ENCODE data around the gene SLC16A12. TPM values are rescaled to one million over a fixed set of nuclear protein-coding genes. Genes with fewer than 3 reads are reported as not detected.

Gene SLC16A12
- total and polyA plus RNA-seq, 2 donors (not counting 1 experiment from before 2014, with no cell fraction given) = under 0.01 to 0.26 TPM

GRCh38 chr10:89428877-89429276 is 106.5 kb downstream of the SLC16A12 start:
- Histone ChIP-seq H3K9ac (ENCODE audit: insufficient read depth, low read length) (no peak overlapping the region), H3K79me2 (ENCODE audit: control insufficient read depth, insufficient read depth, low read length) (no peaks in the 10 kb centered on the region)
- no peak for TF ChIP-seq EZH2 (IDR thresholded peaks at IDR 0.05; ENCODE audit: low read length, missing control alignments)
- TF ChIP-seq CTCF (conservative IDR thresholded peaks at IDR 0.05 in 1 of 2, IDR thresholded peaks at IDR 0.05 in 1 of 2; ENCODE audit: low read depth in 1 of 2, low read length in 2 of 2) = no peak

GRCh38 chr10:89427629-89428028 is 107.8 kb downstream of the SLC16A12 start:
- Histone ChIP-seq H3K27ac (ENCODE audit: insufficient read depth, low read length) (peak overlapping the region; percentile 49), H2AFZ (ENCODE audit: low read length) (no peak overlapping the region), H3K79me2 (ENCODE audit: control insufficient read depth, insufficient read depth, low read length) (no peaks in the 10 kb centered on the region), H3K4me2 (ENCODE audit: extremely low read depth, insufficient read depth, low read length) (peak overlapping the region; percentile 73), H3K4me1 (ENCODE audit: control insufficient read depth, extremely low read depth, insufficient read depth, low read length) (peaks cover 18% of the 10 kb centered on the region), H3K36me3 (ENCODE audit: control insufficient read depth, insufficient read depth, low read length) (no peaks in the 10 kb centered on the region), H3K9ac (ENCODE audit: insufficient read depth, low read length) (no peak overlapping the region), H3K9me3 (ENCODE audit: control insufficient read depth, insufficient read depth, low read depth, low read length) (no peaks in the 10 kb centered on the region), H3K27me3 (ENCODE audit: control insufficient read depth, insufficient read depth, low read length) (no peaks in the 10 kb centered on the region), H4K20me1 (ENCODE audit: control insufficient read depth, extremely low read depth, insufficient read depth, low read length) (no peaks in the 10 kb centered on the region), H3K4me3 (replicated peaks in 1 of 4; ENCODE audit: control extremely low read depth in 1 of 4, insufficient read depth in 1 of 4, low read depth in 3 of 4, low read length in 4 of 4) (no peak overlapping the region)
- peak; percentile 82 to 91 for DNase-seq (ENCODE audit: low read depth in 2 of 2)
- no peak for TF ChIP-seq EZH2 (IDR thresholded peaks at IDR 0.05; ENCODE audit: low read length, missing control alignments)
- no peak for TF ChIP-seq CTCF (conservative IDR thresholded peaks at IDR 0.05 in 1 of 2, IDR thresholded peaks at IDR 0.05 in 1 of 2; ENCODE audit: low read depth in 1 of 2, low read length in 2 of 2)

More at GRCh38 chr10:89428877-89429276, 106.5 kb downstream of the SLC16A12 start:
- Histone ChIP-seq H3K4me2 (ENCODE audit: extremely low read depth, insufficient read depth, low read length) (no peak overlapping the region), H3K27me3 (ENCODE audit: control insufficient read depth, insufficient read depth, low read length) (no peaks in the 10 kb centered on the region), H4K20me1 (ENCODE audit: control insufficient read depth, extremely low read depth, insufficient read depth, low read length) (no peaks in the 10 kb centered on the region), H3K4me1 (ENCODE audit: control insufficient read depth, extremely low read depth, insufficient read depth, low read length) (peaks cover 18% of the 10 kb centered on the region), H2AFZ (ENCODE audit: low read length) (no peak overlapping the region), H3K4me3 (replicated peaks in 1 of 4; ENCODE audit: control extremely low read depth in 1 of 4, insufficient read depth in 1 of 4, low read depth in 3 of 4, low read length in 4 of 4) (no peak overlapping the region), H3K27ac (ENCODE audit: insufficient read depth, low read length) (no peak overlapping the region), H3K36me3 (ENCODE audit: control insufficient read depth, insufficient read depth, low read length) (no peaks in the 10 kb centered on the region), H3K9me3 (ENCODE audit: control insufficient read depth, insufficient read depth, low read depth, low read length) (no peaks in the 10 kb centered on the region)
- peak in 1 of 2 donors; percentile 50 for DNase-seq (ENCODE audit: low read depth in 2 of 2)

- peak; percentile 56 to 85 for DNase-seq (ENCODE audit: low read depth in 2 of 2)
- Histone ChIP-seq H3K4me1 (ENCODE audit: control insufficient read depth, extremely low read depth, insufficient read depth, low read length) (peaks cover 18% of the 10 kb centered on the region), H3K4me2 (ENCODE audit: extremely low read depth, insufficient read depth, low read length) (no peak overlapping the region), H4K20me1 (ENCODE audit: control insufficient read depth, extremely low read depth, insufficient read depth, low read length) (no peaks in the 10 kb centered on the region), H3K4me3 (replicated peaks in 1 of 4; ENCODE audit: control extremely low read depth in 1 of 4, insufficient read depth in 1 of 4, low read depth in 3 of 4, low read length in 4 of 4) (no peak overlapping the region), H3K9me3 (ENCODE audit: control insufficient read depth, insufficient read depth, low read depth, low read length) (no peaks in the 10 kb centered on the region), H3K27me3 (ENCODE audit: control insufficient read depth, insufficient read depth, low read length) (no peaks in the 10 kb centered on the region), H3K9ac (ENCODE audit: insufficient read depth, low read length) (no peak overlapping the region), H3K79me2 (ENCODE audit: control insufficient read depth, insufficient read depth, low read length) (no peaks in the 10 kb centered on the region), H3K36me3 (ENCODE audit: control insufficient read depth, insufficient read depth, low read length) (no peaks in the 10 kb centered on the region), H2AFZ (ENCODE audit: low read length) (peak overlapping the region; percentile 59), H3K27ac (ENCODE audit: insufficient read depth, low read length) (peak overlapping the region; percentile 11)
- TF ChIP-seq CTCF (conservative IDR thresholded peaks at IDR 0.05 in 1 of 2, IDR thresholded peaks at IDR 0.05 in 1 of 2; ENCODE audit: low read depth in 1 of 2, low read length in 2 of 2) (peak; percentile 70 to 81), EZH2 (IDR thresholded peaks at IDR 0.05; ENCODE audit: low read length, missing control alignments) (no peak)
Measured at GRCh38 chr10:89426230-89426868, 109.0 kb downstream of the SLC16A12 start.
